ENCODE measurements around the gene NDUFA3. TPM values are rescaled to one million over a fixed set of nuclear protein-coding genes. Genes with fewer than 3 reads are reported as not detected.

The NDUFA3 gene
- total RNA-seq, 1 experiment from 2014 or later: 134 TPM

DNA sequence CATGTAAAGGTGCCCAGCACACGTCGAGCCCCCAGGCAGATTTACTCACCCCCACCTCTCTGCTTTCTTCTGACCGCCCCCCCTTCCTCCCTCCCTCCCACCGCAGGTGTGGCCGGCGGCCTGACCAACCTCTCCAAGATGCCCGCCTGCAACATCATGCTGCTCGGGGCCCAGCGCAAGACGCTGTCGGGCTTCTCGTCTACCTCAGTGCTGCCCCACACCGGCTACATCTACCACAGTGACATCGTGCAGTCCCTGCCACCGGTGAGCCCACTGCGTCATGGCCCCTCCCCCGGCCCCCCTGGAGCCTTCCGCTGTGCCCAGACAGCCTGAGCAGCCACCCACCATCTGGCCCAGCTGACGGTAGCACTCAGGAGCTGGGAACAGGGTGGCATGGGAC, 21.7 kb downstream of the NDUFA3 start:
- no TSS peak for BruUV-seq (replicated peaks)

DNA sequence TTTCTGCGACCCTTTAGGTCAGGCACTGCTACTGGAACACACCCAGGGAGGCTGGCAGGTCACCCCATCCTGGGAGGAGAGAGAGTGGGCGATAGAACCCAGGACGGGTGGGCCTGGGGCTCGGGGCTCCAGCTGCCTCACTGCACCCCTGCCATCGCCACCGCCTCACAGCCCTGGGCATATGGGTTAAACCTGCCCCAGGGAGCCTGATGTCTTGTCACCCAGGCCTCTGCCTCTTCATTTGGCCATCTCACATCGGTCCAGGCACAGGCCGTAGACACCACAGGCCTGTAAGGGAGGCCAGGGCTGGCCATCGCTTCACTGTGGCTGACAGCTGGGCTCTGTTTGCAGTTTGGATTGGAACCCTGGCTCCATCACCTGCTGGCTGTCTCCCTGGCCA, 23.1 kb downstream of the NDUFA3 start:
- Histone ChIP-seq H3K4me3 (no peak overlapping the region), H3F3A (ENCODE audit: insufficient read depth, low read depth) (no peaks in the 10 kb centered on the region), H3K4me2 (no peak overlapping the region), H4K20me1 (ENCODE audit: insufficient read depth) (no peaks in the 10 kb centered on the region), H2AFZ (no peak overlapping the region), H3K27ac (no peak overlapping the region), H3K9me2 (ENCODE audit: insufficient read depth) (no peaks in the 10 kb centered on the region), H3K4me1 (replicated peaks; ENCODE audit: insufficient read depth) (no peaks in the 10 kb centered on the region), H3K27me3 (ENCODE audit: insufficient read depth, low read depth) (no peaks in the 10 kb centered on the region), H3K36me3 (ENCODE audit: low read depth) (peaks cover 5% of the 10 kb centered on the region; the same call in 1 of the 2 replicates), H3K79me2 (ENCODE audit: low read depth) (no peaks in the 10 kb centered on the region), H3K9me3 (ENCODE audit: insufficient read depth, low read depth) (no peaks in the 10 kb centered on the region)
- no TSS peak for BruUV-seq (replicated peaks)
- CTCF ChIA-PET: no interaction called here
- POLR2A ChIA-PET (ENCODE audit: unreplicated experiment): interaction anchor here (0.7 kb wide), 1 partner anchor 14 kb away, joined by 8 read pairs; no protein-coding TSS in a partner anchor
- no peak for DNase-seq
- TF ChIP-seq, protein P1, sequence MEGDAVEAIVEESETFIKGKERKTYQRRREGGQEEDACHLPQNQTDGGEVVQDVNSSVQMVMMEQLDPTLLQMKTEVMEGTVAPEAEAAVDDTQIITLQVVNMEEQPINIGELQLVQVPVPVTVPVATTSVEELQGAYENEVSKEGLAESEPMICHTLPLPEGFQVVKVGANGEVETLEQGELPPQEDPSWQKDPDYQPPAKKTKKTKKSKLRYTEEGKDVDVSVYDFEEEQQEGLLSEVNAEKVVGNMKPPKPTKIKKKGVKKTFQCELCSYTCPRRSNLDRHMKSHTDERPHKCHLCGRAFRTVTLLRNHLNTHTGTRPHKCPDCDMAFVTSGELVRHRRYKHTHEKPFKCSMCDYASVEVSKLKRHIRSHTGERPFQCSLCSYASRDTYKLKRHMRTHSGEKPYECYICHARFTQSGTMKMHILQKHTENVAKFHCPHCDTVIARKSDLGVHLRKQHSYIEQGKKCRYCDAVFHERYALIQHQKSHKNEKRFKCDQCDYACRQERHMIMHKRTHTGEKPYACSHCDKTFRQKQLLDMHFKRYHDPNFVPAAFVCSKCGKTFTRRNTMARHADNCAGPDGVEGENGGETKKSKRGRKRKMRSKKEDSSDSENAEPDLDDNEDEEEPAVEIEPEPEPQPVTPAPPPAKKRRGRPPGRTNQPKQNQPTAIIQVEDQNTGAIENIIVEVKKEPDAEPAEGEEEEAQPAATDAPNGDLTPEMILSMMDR (conservative IDR thresholded peaks at IDR 0.05): no peak
- no peak for TF ChIP-seq EZH2 (IDR thresholded peaks at IDR 0.05; ENCODE audit: low read depth)
- intact Hi-C loops (cut with micrococcal nuclease; ENCODE audit: unreplicated experiment): no loop called here

More for the DNA sequence above, 21.7 kb downstream of the NDUFA3 start:
- Histone ChIP-seq H3K4me1 (replicated peaks; ENCODE audit: insufficient read depth) (no peaks in the 10 kb centered on the region), H3K27ac (no peak overlapping the region), H2AFZ (no peak overlapping the region), H3F3A (ENCODE audit: insufficient read depth, low read depth) (no peaks in the 10 kb centered on the region), H3K36me3 (ENCODE audit: low read depth) (peaks cover 5% of the 10 kb centered on the region; the same call in 1 of the 2 replicates), H4K20me1 (ENCODE audit: insufficient read depth) (0 out of 2 replicates have a peak, but pooled peaks cover 4% of the 10 kb centered on the region), H3K4me3 (no peak overlapping the region), H3K9me2 (ENCODE audit: insufficient read depth) (no peaks in the 10 kb centered on the region), H3K79me2 (ENCODE audit: low read depth) (no peaks in the 10 kb centered on the region), H3K4me2 (no peak overlapping the region), H3K9me3 (ENCODE audit: insufficient read depth, low read depth) (no peaks in the 10 kb centered on the region), H3K27me3 (ENCODE audit: insufficient read depth, low read depth) (no peaks in the 10 kb centered on the region)
- CTCF ChIA-PET: no interaction called here
- TF ChIP-seq EZH2 (IDR thresholded peaks at IDR 0.05; ENCODE audit: low read depth): no peak
- TF ChIP-seq, protein P1 (conservative IDR thresholded peaks at IDR 0.05): no peak
- intact Hi-C loops (cut with micrococcal nuclease; ENCODE audit: unreplicated experiment): no loop called here
- POLR2A ChIA-PET (ENCODE audit: unreplicated experiment): no interaction called here
- no peak for DNase-seq

DNA sequence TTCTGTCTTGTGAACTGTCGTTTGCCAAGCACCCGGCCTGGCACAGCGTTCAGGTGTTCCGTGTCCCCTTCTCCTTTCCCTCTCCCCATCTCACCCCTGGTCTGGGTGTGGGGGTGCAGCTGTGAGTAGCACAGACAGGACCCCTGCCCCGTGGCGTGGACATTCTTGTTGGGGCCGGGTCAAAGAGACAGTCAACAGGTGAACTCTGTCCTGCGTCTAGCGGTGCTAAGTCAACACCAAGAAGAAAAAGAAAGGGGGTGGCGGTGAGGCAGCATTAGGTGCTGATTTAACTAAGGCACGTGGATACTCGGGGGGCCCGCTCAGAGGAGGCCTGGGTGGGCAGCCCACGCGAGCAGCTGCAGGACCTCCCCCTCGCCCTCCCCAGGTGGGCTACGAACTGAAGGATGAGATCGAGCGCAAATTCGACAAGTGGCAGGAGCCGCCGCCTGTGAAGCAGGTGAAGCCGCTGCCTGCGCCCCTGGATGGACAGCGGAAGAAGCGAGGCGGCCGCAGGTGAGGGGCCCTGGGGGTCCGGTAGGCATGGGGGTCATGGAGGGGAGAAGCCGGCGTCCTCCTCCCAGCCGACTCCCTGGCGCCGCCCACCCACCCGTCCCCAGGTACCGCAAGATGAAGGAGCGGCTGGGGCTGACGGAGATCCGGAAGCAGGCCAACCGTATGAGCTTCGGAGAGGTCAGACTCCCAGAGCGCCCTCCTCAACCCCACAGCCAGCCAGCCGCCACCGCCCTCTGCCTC, 25.2 kb downstream of the NDUFA3 start:
- no peak for DNase-seq
- no peaks in the 10 kb centered on the region for H4K20me1 ChIP-seq (ENCODE audit: insufficient read depth)
- BruUV-seq (replicated peaks): no TSS peak
- intact Hi-C loops (cut with micrococcal nuclease; ENCODE audit: unreplicated experiment): no loop called here
- no peaks in the 10 kb centered on the region for H3K79me2 ChIP-seq (ENCODE audit: low read depth)
- CTCF ChIA-PET: no interaction called here
- no peaks in the 10 kb centered on the region for H3K9me2 ChIP-seq (ENCODE audit: insufficient read depth)
- H3K4me3 ChIP-seq: no peak overlapping the region
- TF ChIP-seq, protein P1 (conservative IDR thresholded peaks at IDR 0.05): no peak
- TF ChIP-seq EZH2 (IDR thresholded peaks at IDR 0.05; ENCODE audit: low read depth): no peak
- H3K9me3 ChIP-seq (ENCODE audit: insufficient read depth, low read depth): no peaks in the 10 kb centered on the region
- H3K27ac ChIP-seq: no peak overlapping the region
- no peaks in the 10 kb centered on the region for H3K27me3 ChIP-seq (ENCODE audit: insufficient read depth, low read depth)
- H3F3A ChIP-seq (ENCODE audit: insufficient read depth, low read depth): peaks cover 5% of the 10 kb centered on the region; the same call in 1 of the 2 replicates
- peaks cover 5% of the 10 kb centered on the region; the same call in 1 of the 2 replicates for H3K36me3 ChIP-seq (ENCODE audit: low read depth)
- H3K4me2 ChIP-seq: no peak overlapping the region
- no peak overlapping the region for H2AFZ ChIP-seq
- H3K4me1 ChIP-seq (replicated peaks; ENCODE audit: insufficient read depth): no peaks in the 10 kb centered on the region
- POLR2A ChIA-PET (ENCODE audit: unreplicated experiment): no interaction called here

Measured in PC-9 (cell line).